Osteocyte (in vitro differentiated cells): ENCODE data around the gene ZFAND6. TPM values are rescaled to one million over a fixed set of nuclear protein-coding genes. Genes with fewer than 3 reads are reported as not detected.

Source experiments
- DNase-seq: peaks from one replicate; pipeline ENCODE4 v3.0.0; 2021; ENCODE audit warnings: mixed read lengths; ENCODE audit not compliant: unreplicated experiment; ENCODE audit errors: extremely low spot score
- H3K27ac Mint-ChIP-seq: one replicate; pipeline ENCODE4 v1.8.0; 2021; ENCODE audit warnings: mild to moderate bottlenecking, mixed read lengths; ENCODE audit not compliant: unreplicated experiment
- H3K27me3 Mint-ChIP-seq: one replicate; pipeline ENCODE4 v1.8.0; 2021; ENCODE audit warnings: mixed read lengths; ENCODE audit not compliant: unreplicated experiment
- H3K36me3 Mint-ChIP-seq: one replicate; pipeline ENCODE4 v1.8.0; 2021; ENCODE audit warnings: mixed read lengths; ENCODE audit not compliant: unreplicated experiment
- H3K4me1 Mint-ChIP-seq: one replicate; pipeline ENCODE4 v1.8.0; 2021; ENCODE audit warnings: mixed read lengths; ENCODE audit not compliant: unreplicated experiment
- H3K4me3 Mint-ChIP-seq: one replicate; pipeline ENCODE4 v1.8.0; 2021; ENCODE audit warnings: mild to moderate bottlenecking, moderate library complexity, mixed read lengths; ENCODE audit not compliant: unreplicated experiment
- H3K9me3 Mint-ChIP-seq: one replicate; pipeline ENCODE4 v1.8.0; 2021; ENCODE audit warnings: mixed read lengths; ENCODE audit not compliant: unreplicated experiment
- CTCF ChIP-seq: fragments of 200-600 bp; sonication (generic); IDR thresholded peaks from 2 replicates; pipeline ENCODE4 v1.5.0; 2021; ENCODE audit warnings: antibody characterized with exemption, mild to moderate bottlenecking, moderate library complexity
- total RNA-seq: library from RNA; stranded (reverse); gene quantifications from 2 replicates; pipeline ENCODE4 v1.2.1, GENCODE V29; 2021

ZFAND6 gene
- total RNA-seq, 1 donor from 2014 or later, result 63.8 TPM

- no peak overlapping the region for H3K4me3 Mint-ChIP-seq
- TF ChIP-seq CTCF, result no peak
- no peak for DNase-seq
- no peaks in the 10 kb centered on the region for H3K36me3 Mint-ChIP-seq
- H3K4me1 Mint-ChIP-seq, result no peaks in the 10 kb centered on the region
- H3K27me3 Mint-ChIP-seq, result no peaks in the 10 kb centered on the region
- H3K9me3 Mint-ChIP-seq, result no peaks in the 10 kb centered on the region
- no peak overlapping the region for H3K27ac Mint-ChIP-seq
Measured at GRCh38 chr15:80026754-80027153, 32.7 kb upstream of the ZFAND6 start.

- TF ChIP-seq CTCF, result no peak
- Mint-ChIP-seq H3K4me1 (peaks cover 14% of the 10 kb centered on the region), H3K27me3 (no peaks in the 10 kb centered on the region), H3K4me3 (no peak overlapping the region), H3K27ac (no peak overlapping the region), H3K36me3 (no peaks in the 10 kb centered on the region), H3K9me3 (no peaks in the 10 kb centered on the region)
- DNase-seq, result no peak
Measured at GRCh38 chr15:80028937-80029336, 30.5 kb upstream of the ZFAND6 start.

GRCh38 chr15:80031841-80032240 is 27.6 kb upstream of the ZFAND6 start:
- H3K4me3 Mint-ChIP-seq, result no peak overlapping the region
- no peak for DNase-seq
- peaks cover 18% of the 10 kb centered on the region for H3K4me1 Mint-ChIP-seq
- no peaks in the 10 kb centered on the region for H3K27me3 Mint-ChIP-seq
- TF ChIP-seq CTCF, result no peak
- no peaks in the 10 kb centered on the region for H3K9me3 Mint-ChIP-seq
- H3K36me3 Mint-ChIP-seq, result no peaks in the 10 kb centered on the region
- no peak overlapping the region for H3K27ac Mint-ChIP-seq

- Mint-ChIP-seq H3K27ac (no peak overlapping the region), H3K9me3 (no peaks in the 10 kb centered on the region), H3K4me3 (no peak overlapping the region), H3K4me1 (peaks cover 18% of the 10 kb centered on the region), H3K36me3 (no peaks in the 10 kb centered on the region), H3K27me3 (no peaks in the 10 kb centered on the region)
- no peak for TF ChIP-seq CTCF
- no peak for DNase-seq
Measured at GRCh38 chr15:80034629-80035028, 24.8 kb upstream of the ZFAND6 start.

GRCh38 chr15:80036071-80036470 is 23.4 kb upstream of the ZFAND6 start:
- Mint-ChIP-seq H3K27ac (no peak overlapping the region), H3K27me3 (no peaks in the 10 kb centered on the region), H3K4me1 (peaks cover 18% of the 10 kb centered on the region), H3K4me3 (no peak overlapping the region), H3K36me3 (no peaks in the 10 kb centered on the region), H3K9me3 (no peaks in the 10 kb centered on the region)
- TF ChIP-seq CTCF, result no peak
- DNase-seq, result no peak
